A204.1 (cell line): ENCODE data around the gene RARA.

Source experiments
- FAIRE-seq: peaks from 2 replicates; lab custom pipeline; 2012; peaks lifted over from hg19 to GRCh38; lab: Jason Lieb, UNC

RARA gene

GRCh38 chr17:40316571-40317344 is 7.8 kb downstream of the RARA start:
- no peak for FAIRE-seq

- no peak for FAIRE-seq
These were observed 8.4 kb downstream of the RARA start for GRCh38 chr17:40317345-40317873.

DNA sequence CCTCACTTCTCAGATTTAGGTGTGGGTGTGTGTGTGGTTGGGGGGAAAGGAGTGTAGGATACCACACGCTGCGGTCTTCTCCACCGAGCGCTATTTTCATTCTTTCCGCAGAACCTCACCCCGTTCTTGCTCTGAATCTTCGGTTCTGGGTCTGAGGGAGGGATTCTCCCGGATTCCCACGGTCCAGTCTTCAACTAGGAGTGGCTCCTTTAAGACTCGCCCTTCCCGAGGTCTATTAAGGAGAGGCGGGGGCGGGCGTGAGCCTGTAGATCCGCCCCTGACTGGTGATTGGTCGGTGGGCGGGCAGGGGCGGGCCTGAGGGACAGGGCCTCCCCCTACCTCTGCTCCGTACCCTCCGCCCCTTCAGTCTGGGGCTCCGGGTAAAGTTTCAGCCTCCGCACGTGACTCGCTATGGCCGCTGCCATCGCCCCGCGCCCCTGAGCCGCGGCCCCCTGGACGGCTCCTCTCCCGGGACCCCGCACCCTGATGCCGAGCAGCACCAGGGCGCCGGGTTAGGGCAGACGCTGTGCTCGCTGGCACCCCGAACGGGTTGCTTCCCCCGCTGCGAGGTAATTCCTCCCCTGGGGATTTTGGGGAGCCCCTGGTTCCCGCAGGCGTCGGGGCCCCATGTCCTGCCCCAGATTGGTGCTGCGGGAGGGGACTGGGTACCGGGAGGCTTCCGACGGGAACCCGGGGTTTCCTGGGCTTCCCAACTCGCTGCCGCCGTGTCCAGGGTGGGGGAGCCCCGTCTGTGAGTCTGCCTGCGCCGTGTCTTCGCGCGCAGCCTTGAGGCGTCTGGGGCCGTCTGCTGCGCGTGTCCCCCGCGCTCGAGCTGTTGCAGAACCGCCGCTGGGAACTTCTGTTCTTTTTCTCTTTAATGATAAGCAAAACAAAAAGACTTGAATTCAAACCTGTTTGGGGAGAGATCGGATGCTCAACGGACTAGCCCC is 9.2 kb downstream of the RARA start:
- FAIRE-seq, result no peak

- FAIRE-seq, result no peak
These were observed 9.9 kb downstream of the RARA start for GRCh38 chr17:40318830-40319391.

GRCh38 chr17:40319651-40320540 is 10.9 kb downstream of the RARA start:
- no peak for FAIRE-seq

- FAIRE-seq, result no peak
These were observed 12.0 kb downstream of the RARA start for GRCh38 chr17:40320756-40321523.

DNA sequence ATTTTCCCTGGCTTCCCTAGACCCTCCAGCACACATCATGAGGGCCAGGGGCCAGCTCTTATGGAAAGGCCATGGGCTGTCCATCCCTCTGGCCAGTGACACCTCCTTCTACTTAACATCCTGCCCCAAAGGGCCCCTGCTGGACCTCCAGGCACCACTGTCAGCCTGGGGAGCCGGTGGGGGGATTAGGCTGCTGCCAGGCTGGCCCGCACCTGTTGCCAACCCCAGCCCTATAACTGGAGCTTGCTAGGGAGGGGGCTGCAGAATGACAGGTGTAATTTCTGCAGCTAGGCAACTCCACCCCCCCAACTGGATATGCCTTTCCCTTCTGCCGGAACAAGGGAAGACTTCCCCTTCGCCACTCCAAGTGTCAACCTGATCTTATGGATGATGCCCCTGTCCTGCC is 12.5 kb downstream of the RARA start:
- FAIRE-seq, result no peak

DNA sequence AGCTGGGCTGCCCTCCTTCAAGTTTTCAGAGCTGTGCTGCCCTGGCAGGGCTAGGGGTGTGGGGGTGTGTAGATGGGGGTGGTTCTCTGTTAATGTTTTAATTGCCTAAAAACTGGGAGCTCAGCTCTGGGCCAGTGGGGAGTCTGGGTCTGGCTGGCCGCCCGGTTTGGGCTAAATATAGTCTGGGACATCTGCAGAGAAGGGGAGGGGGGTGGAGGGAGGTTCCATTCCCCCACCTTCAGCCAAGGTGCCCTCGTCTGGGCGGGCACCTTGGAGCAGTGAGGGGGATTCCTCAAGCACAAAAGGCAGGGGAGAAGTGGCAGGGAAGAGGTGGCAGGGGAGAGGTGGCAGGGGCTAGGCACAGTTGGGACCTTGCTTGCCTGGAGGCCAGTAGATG is 13.0 kb downstream of the RARA start:
- no peak for FAIRE-seq

DNA sequence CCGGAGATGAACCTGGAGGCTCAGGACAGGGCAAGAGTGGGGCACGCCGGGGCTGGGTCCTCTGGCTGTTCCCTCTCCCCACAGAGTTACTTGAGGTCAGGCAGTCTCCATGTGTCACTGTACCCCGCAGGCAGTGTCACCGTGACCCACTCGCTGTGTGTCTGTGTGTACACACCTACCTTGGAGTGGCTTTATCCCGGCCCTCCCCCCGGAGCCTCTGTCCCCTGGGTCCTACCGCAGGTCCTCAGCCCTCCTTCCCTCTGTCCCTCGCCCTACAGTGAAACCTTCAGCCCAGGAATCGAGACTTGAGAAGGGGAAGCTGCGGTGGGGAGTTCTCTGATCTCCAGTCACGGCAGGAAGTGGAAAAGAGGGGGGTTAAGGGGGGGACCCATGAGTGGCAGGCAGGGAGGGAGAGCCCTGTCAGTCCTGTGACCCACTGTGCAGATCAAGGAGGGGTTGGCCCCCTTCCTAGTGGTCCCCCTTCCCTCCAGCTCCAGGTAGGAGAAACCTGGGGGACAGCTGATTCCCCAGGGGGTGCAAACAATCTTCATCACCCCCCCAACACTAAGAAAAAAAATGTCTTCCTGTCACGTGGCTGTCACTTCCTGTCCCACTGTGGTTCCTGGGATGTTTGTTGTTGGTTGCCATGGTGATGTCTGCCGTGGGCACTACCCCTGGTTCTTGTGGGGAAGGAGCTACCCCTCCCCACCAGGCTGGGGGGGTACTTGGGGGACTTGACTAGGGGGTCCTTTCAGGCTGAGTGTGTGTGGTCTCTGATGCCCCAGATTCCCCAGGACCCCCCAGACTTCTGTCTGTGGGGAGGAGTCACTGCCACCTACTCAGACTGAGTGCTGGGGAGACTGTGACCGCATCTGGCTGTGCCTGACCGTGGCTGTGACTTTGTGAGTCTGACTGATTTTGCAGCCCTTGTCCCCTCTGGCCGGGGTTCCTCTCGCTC is 13.7 kb downstream of the RARA start:
- no peak for FAIRE-seq

- FAIRE-seq, result no peak
These were observed 14.7 kb downstream of the RARA start for GRCh38 chr17:40323391-40324381.

DNA sequence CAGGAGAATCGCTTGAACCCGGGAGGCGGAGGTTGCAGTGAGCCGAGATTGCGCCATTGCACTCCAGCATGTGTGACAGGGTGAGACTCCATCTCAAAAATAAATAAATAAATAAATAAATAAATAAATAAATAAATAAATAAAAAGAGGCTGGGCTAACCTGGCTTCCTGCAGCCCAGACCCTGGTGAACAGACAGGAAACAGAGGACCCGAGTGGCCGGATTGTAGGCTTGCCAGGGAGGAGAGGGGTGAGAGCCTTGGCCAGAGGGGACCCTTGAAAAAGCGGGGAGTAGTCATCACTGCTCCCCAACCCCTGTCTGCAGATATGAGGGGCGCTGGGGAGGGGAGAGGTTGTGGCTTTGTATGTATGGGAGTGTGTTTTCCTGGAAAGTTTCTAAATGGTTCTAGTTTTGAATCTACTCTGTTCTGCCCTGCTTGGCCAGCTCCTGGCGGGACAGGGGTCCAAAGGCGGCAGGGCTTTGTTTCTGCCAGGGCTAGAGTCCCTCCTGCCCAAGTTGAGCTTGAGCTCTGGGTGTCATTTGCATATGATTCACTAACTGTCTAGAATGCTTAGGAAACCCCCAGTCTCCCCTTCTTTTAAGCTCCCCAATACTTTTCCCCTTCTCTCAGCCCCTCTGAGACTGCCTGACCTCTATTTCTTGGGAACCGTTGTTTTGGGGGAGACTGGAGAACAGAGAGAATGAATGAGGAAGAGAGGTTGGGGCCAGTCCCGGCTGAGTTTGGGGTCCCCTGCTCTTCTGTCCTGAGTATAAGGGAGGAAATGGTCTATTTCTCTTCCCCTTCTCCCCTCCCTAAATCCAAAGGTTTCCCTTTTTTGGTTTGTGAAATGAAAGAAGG is 16.4 kb downstream of the RARA start:
- FAIRE-seq, result no peak

GRCh38 chr17:40326014-40326831 is 17.2 kb downstream of the RARA start:
- no peak for FAIRE-seq

DNA sequence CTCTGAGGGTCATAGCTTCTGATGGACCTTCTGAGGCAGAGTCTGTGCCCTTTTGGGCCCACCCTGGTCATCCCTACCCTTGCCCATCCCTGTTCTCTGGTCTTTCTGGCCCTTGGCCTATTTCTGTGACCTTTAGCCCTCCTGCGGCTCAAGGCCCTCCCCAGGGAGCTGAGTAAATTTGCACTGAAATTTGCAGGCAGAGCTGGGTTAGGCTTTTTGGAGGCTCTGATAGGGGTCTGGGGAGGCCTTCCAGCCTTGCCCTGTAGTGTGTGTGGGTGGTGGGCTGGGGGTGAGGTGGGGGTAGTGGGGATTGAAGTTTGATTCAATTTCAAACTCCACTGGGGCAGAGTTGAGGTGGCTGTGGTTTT is 17.8 kb downstream of the RARA start:
- no peak for FAIRE-seq

DNA sequence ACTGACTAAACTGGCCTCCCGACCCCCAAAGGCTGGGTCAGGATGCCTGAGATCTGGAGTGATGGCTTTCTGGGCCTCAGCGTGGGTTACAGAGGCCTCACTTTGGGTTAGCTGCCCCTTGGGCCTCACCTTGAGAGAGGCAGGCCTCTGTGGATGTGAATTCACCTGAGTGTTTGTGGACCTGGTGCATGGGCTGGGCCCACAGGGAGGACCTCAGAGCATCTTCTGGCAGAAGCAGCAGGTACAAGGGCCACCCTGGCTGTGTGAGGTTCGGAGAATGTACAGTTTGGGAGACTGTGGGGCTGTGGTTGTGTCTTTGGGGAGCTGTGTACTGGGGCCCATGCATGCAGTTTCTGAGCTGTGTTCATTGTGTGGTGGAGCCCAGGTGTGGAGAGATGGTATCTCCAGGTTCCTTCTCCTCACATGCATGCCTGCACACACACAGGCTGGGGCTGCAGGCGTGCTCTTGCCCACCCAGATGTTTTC is 18.3 kb downstream of the RARA start:
- no peak for FAIRE-seq

- no peak for FAIRE-seq
These were observed 18.9 kb downstream of the RARA start for GRCh38 chr17:40327735-40328385.

GRCh38 chr17:40328386-40328766 is 19.4 kb downstream of the RARA start:
- no peak for FAIRE-seq
